Stimulated activated CD4-positive, alpha-beta T cell treated with anti-CD3 and anti-CD28 coated beads, Interleukin-12 subunit alpha, Interleukin-12 subunit beta, amount 100 ng/mL, for 24 hours (primary cell): ENCODE measurements around the gene GRID2.

Source experiments
- DNase-seq, 2 experiments: peaks; one replicate each; pipeline ENCODE4 v3.0.0-alpha.2; 2020; ENCODE audit warnings: low read depth in 2 of 2

GRID2 gene

DNA sequence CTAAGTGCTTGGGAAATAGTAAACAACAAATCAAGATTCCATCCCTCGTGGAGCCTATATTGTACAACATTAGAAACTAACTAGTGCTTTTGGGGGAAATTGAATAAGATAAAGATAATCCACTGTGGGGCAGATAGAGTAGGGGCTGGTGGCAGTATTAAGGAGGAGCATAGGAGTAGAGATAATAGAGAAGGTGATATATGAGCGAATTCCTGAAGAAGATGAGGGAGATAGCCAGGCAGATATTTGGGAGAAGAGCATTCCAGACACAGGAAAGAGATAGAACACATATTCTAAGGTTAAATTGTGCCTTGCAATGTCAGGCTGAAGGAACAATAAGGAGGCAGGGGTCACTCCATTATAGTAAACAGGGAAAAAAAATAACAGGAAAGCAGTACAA is 218.2 kb downstream of the GRID2 start:
- no peak for DNase-seq

DNA sequence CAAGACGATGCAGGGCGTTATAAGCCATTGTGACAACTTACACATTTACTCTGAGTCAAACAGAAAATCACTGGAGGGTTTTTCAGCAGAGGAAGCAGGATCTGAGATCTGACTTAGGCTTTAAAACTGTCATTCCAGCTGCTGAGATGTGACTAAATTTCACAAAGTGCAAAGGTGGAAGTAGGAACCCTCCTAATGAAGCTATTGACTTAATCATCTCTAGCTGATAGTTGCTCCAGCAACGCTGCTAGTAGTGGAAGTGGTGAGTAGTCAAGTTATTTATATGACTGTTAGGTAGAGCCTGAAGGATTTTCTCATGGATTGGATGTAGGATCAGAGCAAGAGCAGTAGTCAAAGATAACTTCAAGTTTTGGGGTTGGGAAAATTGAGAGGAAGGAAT is 218.6 kb downstream of the GRID2 start:
- no peak for DNase-seq

DNA sequence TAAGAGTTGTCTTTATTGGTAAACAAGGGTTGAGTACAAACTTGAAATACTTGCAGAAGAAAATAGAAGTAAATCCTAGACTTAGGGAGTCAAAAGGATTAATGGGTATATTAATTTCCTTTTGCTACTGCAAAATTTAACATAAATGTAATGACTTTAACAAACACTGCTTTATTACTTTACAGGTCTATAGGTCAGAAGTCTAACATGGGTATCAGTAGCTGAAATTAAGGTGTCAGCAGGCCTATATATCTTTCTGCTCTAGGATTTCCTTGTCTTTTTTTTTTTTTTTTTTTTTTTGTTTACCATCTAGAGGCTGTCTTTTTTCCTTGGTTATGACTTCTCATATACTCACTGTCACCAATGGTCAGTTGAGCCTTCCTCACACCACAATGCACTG is 220.4 kb downstream of the GRID2 start:
- DNase-seq = no peak

DNA sequence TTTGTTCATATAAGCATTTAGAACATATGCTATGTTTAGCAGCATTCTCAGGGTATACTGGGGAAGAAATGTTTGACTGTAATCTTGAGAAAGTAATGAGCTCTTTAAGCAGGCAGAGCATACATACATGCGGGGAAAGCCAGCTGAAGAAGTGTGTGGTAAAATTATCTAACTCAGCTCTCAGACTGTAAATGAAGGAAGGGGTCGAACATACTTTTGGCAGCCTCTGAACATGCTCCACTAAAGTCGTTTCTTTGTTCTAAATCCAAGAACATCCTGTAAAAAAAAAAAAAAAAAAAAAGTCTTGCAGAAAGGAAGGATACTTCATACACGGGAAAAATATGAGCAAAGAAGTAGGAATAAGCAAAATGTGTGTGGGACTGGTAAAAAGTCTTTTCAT is 224.8 kb downstream of the GRID2 start:
- no peak for DNase-seq

DNA sequence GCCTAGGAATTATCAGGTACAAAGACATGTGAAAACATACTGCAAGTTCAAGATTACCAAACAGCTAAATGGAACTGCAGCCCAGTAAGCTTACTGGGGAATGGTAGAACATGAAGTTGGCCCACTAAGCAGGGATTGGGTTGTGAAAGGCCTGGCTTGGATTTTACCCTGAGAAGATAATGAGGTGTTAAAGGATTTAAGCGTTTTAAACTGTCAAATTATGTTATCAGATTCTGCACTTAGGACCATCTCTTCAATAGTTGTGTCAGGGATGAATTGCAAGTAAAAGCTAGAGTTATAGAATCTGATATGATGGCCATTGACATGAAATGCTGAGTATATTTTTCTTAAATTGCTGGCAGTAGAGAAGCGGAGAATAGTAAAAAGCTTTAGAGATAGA is 225.7 kb downstream of the GRID2 start:
- DNase-seq = no peak

DNA sequence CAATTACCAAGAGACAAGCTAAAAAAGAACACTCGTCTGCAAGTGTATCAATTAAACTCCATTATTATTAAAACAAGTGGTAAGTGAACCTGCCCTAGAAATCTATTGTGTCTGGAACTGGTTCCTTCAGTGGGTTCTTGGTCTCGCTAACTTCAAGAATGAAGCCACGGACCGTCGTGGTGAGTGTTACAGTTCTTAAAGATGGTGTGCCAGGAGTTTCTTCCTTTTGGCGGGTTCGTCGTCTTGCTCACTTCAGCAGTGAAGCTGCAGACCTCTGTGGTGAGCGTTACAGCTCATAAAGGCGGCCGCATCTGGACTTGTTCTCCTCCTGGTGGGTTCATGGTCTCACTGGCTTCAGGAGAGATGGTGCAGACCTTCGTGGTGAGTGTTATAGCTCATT is 231.8 kb downstream of the GRID2 start:
- DNase-seq = no peak

DNA sequence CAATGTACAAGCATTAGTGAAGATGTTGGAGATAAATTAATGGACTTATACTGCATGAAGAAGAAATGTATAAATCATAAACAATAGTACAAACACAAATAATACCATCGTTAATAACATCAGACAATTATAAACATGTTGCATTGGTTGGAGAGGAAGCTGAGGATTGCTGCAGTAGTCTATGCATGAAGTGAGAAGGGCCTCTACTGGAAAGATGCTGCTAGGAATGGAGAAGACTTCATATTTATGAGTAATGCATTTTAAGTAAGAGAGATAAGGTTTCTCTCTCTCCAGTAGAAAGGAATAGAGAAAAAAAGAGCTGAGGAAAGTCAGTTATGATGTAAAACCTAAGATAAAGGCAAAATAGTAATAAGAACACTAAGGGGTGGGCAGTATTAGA is 247.8 kb downstream of the GRID2 start:
- no peak for DNase-seq

DNA sequence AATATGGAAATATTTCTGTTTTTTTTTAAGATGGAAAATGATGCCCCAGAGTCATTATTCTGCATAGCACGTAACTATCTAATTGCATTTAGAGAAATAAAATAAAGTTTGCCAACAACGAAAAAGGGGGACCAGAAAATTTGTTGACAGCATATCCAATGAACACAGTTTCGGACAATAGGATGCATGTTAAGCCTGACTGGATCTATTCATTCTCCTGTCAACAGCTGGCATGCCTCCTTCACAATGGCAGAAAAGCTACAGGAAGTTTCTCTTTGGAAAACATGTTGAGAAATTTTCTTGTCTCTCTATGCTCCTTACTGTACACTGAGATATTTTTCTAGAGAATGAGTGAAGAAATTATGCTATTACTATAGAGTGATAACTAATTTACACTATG is 262.5 kb downstream of the GRID2 start:
- no peak for DNase-seq

DNA sequence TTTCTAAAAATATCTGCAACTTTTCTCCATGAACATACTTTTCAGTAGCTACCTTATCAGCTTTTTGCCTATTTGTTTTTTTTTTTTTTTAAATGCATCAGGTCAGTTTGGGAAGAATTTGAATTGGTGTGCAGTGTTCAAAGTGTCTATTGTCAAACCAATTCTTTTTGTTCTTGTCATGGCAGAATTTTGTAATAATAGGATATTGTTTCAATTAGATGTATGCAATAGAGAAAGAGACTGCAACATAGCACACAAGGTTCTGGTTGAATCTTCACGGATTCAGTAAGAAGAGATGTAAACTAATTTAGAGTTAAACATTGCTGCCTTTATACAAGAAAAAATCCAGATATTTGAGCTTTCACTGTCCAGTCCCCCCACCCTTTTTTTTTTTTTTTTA is 277.1 kb downstream of the GRID2 start:
- DNase-seq = no peak

DNA sequence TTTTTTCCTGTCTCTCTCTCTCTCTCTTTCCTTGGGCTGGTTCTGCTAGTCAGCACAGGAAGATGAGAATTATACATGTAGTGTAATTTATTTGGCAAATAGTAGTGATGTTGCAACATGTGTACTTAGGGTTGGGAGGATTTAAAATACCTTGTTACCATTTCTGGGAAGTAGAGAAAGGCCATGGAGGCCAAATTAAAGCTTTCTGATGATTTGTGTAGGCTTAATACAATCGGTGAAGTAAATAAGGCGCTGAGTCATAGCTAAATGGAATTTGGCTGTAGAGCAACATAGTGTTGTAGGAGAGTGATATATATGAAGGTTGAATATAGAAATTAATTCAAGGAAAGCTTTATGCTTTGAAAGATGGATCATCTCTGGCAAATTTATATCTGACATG is 295.3 kb downstream of the GRID2 start:
- DNase-seq = no peak

DNA sequence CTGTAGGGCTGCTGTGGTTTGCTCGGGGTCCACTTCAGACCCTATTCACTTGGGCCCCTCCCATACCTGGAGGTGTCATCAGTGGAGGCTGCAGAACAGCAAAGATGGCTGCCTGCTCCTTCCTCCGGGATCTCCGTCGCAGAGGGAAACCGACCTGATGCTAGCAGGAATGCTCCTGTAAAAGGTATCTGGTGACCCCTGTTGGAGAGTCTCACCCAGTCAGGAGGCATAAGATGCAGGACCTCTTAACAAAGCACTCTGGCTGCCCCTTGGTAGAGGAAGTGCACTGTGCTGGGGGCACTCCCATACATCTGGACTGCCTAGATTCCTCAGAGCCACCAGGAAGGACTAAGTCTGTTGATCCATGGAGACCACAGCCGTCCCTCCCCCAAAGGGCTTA is 296.9 kb downstream of the GRID2 start:
- no peak for DNase-seq

DNA sequence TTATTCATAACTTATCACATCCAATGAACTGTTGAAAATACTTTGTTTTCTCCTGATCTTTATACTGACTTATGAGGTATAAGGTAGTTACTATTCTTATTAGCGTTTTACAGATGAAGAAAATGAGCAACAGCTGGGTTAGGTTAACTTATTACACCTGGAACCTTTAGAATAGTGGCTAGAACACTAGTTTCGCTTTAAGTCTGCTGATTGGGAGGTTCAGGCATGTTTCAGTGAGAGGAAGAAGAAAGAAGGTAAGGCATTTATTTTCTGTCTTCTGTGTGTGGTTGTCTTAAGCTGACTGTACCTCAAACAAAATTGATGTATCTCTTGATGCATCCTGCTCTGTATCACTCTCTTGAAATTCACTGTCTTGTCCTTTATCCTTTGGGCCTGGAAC is 302.5 kb downstream of the GRID2 start:
- no peak for DNase-seq

DNA sequence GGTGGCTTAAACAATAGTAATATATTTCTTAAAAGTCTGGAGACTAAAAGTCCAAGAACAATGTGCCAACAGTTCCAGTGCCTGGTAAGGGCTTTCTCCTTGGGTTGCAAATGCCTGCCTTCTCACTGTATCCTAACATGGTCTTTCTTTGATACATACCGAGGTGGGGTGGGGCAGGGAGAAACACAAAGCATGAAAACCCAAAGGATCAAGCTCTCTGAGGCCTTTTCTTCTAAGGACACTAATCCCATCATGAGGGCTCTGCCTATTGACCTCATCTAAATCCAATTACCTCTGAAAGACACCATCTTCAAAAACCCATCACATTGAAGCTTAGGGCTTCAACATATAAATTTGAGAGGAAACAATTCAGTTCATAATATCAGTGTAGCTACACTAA is 311.3 kb downstream of the GRID2 start:
- DNase-seq = no peak

DNA sequence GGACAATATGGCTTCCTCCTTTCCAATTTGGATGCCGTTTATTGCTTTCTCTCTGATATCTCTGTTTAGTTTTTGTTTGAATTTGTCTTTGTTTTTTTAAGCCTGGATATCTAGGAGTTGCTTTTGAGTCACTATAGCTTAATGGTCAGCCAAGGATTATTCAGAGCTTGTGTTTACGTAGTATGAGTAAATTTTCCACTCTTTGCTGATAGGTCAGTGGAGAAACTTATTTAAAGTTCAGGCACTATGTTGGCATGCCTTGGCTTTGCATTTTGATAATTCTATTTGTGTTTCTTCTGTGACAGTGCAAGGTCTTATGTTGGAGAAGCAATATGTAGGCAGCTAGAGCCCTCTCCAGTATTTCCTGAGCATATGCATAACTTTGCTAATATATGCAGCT is 315.2 kb downstream of the GRID2 start:
- DNase-seq = no peak

DNA sequence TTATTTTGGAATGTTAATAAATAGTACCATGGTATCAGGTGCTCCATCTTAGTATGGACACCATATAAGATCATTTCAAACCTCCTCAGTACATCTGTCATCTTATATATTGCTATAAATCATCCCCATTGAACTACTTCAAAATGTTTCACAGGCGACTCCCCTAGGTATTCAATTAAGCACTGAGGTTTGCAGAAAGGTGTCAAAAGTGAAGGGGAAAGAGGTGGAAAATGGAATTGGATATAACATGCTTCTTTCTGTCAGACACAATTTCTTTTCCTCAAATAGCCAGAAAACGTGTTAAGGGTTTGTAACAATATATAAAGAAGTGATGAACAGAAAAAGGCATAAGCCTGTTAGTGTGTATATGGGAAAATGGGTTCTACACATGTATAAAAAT is 325.5 kb downstream of the GRID2 start:
- no peak for DNase-seq

DNA sequence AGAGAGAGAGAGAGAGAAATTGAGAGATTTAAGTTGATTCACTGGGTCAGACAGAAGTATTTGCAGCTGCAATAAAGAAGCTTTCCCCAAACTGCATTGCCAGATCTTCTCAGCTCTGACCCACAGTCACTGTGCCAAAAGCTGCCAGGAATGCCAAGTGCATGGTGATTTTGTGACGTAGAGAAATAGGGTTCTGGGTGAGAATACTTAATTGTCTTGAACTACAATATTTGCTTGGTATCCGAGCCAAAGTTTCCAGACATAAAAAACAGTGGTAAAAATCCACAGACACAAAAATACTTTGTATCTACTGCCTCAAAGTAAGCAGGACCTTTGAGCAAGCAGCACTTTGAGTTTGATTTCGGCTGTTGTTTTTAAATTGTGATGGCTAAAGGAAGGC is 331.1 kb downstream of the GRID2 start:
- no peak for DNase-seq

DNA sequence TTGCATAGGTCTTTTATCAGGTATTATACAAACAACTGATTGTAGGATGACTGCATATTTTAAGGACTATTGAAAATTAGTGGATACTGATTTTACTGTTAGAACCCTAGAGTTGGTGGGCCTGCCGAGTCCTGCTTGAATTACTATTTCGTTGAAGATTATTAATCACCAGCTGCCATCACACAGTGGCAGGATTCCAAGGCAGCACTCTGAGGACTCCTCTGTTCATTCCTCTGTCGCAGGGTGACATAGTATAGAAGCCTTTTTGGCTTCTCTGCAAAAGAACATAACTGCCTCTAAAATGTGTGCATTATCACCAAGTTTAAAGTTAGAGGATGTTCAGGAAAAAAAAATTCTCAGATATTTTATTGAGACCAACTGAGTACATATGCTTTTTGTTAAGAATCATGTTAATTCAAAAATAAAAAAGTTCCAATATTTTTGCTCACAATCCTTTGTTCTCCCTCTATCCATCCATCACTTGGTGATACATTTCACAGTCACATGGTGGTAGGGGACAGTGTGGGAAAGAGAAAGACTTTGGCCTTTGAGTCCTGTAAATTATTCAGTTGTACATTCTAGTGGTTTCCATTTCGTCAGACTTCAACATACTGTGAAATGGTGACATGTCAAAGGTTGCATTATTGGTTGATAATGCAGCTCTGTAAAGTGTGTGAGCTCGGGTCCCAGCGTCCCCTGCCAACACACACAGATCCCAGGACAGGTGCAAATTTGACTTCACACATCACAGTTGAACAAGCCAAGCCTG is 332.5 kb downstream of the GRID2 start:
- no peak for DNase-seq

DNA sequence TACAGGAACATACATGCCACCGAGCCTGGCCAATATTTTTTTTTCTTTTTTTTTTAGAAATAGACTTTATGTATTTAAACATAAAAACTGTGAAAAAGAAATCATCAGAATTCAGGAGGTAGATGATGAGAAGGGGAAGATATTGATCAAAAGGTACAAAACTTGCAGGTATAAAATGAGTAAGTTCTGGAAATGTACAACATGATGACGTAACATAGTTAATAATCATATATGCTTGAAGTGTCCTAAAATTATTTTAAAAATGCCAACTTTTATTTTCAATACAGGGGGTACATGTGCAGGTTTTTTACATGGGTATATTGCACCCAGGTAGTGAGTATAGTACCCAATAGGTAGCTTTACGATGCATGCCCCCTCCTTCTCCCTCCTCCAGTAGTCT is 337.6 kb downstream of the GRID2 start:
- no peak for DNase-seq

DNA sequence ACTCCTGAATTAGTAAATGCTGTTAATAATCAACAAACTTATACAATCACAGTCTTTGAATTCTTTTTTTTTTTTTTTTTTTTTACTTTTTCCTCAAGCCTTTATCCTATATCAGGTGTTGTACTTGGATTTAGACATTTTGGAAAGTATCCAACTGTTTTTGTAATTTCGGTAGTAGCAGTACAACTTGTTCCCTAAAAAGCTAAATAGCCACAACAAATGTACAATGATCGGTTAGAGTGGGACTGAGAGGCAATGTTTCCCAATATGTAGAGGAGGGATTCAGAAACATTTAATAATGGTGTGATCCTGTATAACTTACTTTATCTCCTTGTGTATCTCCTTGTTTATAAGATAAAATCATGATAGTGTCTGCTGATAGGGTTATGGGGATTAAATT is 343.1 kb downstream of the GRID2 start:
- no peak for DNase-seq

DNA sequence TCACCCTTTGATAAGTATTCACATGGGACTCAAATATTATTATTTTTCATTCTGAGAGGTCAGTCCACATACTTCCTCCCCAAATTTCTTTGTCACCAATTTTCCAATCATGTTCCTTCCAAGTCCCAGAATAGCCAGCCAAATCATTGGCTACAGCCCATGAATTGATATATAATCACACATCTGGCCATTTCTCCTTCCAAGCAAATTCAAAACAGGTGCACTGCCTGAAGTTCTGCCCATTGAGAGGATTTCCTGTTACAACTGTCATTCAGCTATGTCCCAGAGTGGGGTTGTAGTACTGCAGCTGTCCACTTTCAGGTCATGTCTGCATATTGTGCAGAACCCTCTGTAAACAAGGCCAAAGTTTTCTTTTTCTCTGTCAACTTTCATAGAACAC is 347.8 kb downstream of the GRID2 start:
- no peak for DNase-seq

DNA sequence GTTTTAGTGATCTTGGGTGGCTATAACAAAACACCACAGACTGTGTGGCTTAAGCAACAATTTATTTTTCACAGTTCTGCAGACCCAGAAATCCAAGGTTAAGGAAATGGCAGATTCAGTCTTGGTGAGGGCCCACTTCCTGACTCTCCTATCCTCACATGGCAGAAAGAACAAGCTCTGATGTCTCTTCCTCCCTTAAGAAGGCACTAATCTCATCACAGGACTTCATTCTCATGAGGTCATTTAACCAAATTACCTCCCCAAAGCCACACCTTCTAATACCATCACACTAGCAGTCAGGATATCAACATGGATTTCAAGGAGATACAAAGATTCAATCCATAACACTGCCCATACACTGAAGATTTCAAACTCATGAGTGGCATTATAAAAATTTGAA is 350.3 kb downstream of the GRID2 start:
- DNase-seq = no peak

DNA sequence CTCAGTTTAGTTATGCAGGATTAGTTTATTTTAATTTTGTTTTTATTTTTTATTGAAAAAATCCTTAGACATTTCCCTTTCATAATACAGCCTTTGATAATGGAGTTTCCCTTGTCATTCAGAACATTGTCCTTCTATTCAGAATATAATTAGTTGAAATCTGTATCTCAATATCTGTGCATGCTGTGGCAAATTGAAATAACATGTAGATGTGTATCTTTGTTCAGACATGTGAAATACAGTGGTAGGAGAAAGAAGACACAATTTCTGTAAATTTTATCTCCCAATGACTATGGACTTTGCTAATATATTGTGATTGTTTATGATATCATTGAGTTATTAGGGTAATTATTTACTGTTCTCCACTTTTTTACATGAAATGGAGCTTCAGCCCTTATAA is 353.9 kb downstream of the GRID2 start:
- no peak for DNase-seq

DNA sequence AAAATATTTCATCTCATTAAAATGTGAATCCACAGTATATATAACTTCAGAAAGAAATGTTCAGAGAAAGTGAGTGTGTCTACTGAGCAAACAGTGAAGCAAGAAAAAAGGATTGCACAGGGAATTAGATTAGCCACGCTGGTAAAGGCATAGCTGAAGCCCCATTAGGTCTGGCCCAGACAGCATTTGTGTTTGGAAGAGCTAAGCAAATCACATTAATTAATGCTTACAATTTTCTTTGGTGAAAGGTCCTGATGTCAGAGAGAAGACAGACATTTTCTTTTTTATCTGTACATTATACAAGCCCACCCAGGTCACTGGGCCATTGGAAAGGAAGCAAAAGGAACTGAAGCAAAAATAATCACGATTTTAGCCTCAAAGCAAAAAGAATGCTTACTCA is 354.6 kb downstream of the GRID2 start:
- DNase-seq = no peak

DNA sequence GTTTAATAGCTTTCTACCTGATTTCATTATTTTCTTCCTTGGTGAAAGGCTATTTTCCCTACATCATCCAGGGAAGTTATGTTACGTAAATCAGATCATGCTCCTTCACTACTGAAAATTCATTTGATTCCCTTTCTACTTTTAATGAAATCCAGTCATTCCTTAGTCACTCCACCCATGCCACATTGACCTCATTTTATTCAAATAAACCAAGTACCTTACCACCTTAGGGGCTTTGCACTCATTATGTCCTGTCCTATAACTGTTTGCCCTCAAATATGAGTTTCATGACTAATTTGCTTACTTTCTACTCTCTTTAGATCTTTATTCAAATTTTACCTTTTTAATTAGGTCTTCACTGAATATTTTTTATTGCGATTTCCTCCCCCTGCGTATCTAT is 374.0 kb downstream of the GRID2 start:
- DNase-seq = no peak
